ENCODE data around the gene IRF1.
"Not testable (repeated sequence)": the region's sequence is repeated elsewhere in the genome, so short reads cannot be mapped to it uniquely, and the experiment has no call there.

The IRF1 gene

DNA sequence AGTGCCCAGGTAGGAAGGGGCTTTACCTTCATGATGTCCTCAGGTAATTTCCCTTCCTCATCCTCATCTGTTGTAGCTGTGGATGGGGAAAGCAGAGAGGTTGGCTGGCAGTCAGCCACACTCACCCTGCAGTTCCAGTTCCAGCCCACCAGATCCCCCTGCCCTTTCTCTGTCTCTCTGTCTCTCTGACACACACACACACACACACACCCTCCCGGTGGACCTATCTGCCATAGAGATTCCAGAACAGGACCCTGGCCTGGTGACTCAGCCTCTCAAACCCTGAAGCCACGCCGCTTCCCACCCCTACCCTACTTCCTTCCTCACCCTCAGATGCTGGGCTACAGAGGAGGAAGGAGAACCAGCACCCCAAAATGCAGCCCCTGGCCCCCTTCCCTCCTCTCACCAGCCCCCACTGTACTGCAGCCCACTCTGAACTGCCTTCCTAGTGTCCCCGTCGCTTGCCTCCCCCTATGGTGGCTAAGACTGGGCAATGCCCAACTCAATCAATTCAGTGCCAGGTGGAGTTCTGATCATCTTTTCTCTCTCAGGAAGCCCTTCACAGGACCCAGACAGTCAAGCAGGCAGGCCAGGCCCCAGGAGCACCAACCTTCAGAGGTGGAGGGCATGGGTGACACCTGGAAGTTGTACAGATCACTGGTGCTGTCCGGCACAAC is 4.8 kb downstream of the IRF1 start:
- peak overlapping the region in 7 of 11 experiments; percentile 34 to 99 (median 97); a peak in 6 of 22 replicates for H3K9ac ChIP-seq
- H3K27ac ChIP-seq: peak overlapping the region in 4 of 11 experiments; percentile 96 to 98 (median 96); a peak in 4 of 22 replicates
- H4K20me1 ChIP-seq: peaks cover 69 to 94% (median 90%) of the 10 kb centered on the region in 11 experiments
- peak overlapping the region in 7 of 11 experiments; percentile 87 to 99 (median 95); a peak in 13 of 22 replicates for H3K4me2 ChIP-seq
- no peaks in the 10 kb centered on the region; a peak in 1 of 22 replicates for H3K9me3 ChIP-seq (replicated peaks in 1 of 11)
- H3K27me3 ChIP-seq: no peaks in the 10 kb centered on the region
- no peak for TF ChIP-seq Cebpa-rat (IDR thresholded peaks at IDR 0.05)
- H3K4me1 ChIP-seq: peaks cover 27 to 73% (median 65%) of the 10 kb centered on the region in 10 experiments
- peak overlapping the region in 1 of 10 experiments; percentile 100; a peak in 1 of 20 replicates for H3K4me3 ChIP-seq
- peaks cover 71 to 93% (median 86%) of the 10 kb centered on the region in 11 experiments for H3K36me3 ChIP-seq

DNA sequence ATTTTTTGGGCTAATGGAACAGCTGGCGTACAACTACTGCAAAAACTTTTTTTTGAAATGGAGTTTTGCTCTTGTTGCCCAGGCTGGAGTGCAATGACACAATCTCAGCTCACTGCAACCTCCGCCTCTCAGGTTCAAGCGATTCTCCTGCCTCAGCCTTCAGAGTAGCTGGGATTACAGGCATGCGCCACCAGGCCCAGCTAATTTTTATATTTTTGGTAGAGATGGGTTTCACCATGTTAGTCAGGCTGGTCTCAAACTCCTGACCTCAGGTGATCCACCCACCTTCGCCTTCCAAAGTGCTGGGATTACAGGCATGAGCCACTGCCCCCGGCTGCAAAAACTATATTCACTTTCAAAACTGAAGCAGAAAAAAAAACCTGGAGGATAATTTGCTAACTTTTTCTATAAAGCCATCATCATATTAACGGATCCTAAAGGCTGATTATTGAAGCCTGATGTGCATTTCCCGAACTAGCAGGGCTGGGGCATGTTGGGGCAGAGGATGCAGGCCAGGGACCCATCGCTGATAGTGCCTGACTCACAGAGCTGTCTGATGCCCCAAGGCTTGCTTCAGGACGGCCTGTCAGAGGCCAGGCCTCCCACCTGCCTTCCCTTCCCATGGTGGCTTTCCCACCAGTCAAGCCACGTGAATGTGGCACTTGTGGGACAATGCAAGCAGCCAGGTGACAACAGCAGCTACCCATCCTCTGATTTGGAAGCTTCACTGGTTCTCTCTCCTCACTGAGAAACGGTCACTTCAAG is 5.5 kb downstream of the IRF1 start:
- Histone ChIP-seq H3K4me2 (peak overlapping the region in 5 of 11 experiments; percentile 3 to 95 (median 90); a peak in 10 of 22 replicates), H3K27ac (peak overlapping the region in 2 of 11 experiments; percentile 12 to 17; a peak in 1 of 22 replicates), H3K9ac (peak overlapping the region in 5 of 11 experiments; percentile 13 to 98 (median 97); a peak in 3 of 22 replicates), H3K4me3 (peak overlapping the region in 1 of 10 experiments; percentile 100; a peak in 1 of 20 replicates), H3K4me1 (peaks cover 28 to 80% (median 71%) of the 10 kb centered on the region in 10 experiments), H4K20me1 (peaks cover 69 to 96% (median 90%) of the 10 kb centered on the region in 11 experiments), H3K36me3 (peaks cover 72 to 94% (median 88%) of the 10 kb centered on the region in 11 experiments)
- H3K27me3 ChIP-seq; H3K9me3 ChIP-seq (replicated peaks in 1 of 11): not testable (repeated sequence)

DNA sequence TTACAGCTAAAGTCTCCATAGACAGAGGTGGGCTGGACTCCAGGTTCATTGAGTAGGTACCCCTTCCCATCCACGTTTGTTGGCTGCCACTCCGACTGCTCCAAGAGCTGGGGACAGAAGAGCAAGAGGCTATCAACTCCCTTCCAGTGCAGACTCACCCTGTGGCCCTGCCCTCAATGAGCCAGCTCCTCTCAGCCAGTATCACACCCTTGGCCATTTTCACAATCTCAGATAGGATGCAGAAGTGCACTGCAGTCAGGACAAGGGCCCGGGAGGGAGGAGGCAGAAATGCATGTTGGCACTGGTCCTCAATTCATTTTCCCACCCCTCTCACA is 6.2 kb downstream of the IRF1 start:
- Histone ChIP-seq H3K4me2 (peak overlapping the region in 6 of 11 experiments; percentile 1 to 44 (median 12); a peak in 7 of 22 replicates), H3K9ac (peak overlapping the region in 3 of 11 experiments; percentile 13 to 44 (median 39); a peak in 2 of 22 replicates), H3K4me3 (no peak overlapping the region), H4K20me1 (peaks cover 62 to 94% (median 83%) of the 10 kb centered on the region in 11 experiments), H3K4me1 (peaks cover 32 to 87% (median 78%) of the 10 kb centered on the region in 10 experiments), H3K36me3 (peaks cover 72 to 87% (median 81%) of the 10 kb centered on the region in 11 experiments), H3K9me3 (replicated peaks in 1 of 11) (no peaks in the 10 kb centered on the region), H3K27me3 (no peaks in the 10 kb centered on the region), H3K27ac (peak overlapping the region in 2 of 11 experiments; percentile 17 to 35; a peak in 1 of 22 replicates)
- TF ChIP-seq Cebpa-rat (IDR thresholded peaks at IDR 0.05): no peak

GRCh38 chr5:132483661-132484390 is 6.7 kb downstream of the IRF1 start:
- H4K20me1 ChIP-seq: peaks cover 61 to 90% (median 77%) of the 10 kb centered on the region in 11 experiments
- H3K27me3 ChIP-seq: no peaks in the 10 kb centered on the region
- H3K36me3 ChIP-seq: peaks cover 69 to 82% (median 76%) of the 10 kb centered on the region in 11 experiments
- peaks cover 32 to 89% (median 82%) of the 10 kb centered on the region in 10 experiments for H3K4me1 ChIP-seq
- H3K4me2 ChIP-seq: peak overlapping the region in 6 of 11 experiments; percentile 1 to 44 (median 12); a peak in 8 of 22 replicates
- peak overlapping the region in 5 of 11 experiments; percentile 6 to 38 (median 35); a peak in 8 of 22 replicates for H3K27ac ChIP-seq
- H3K9ac ChIP-seq: peak overlapping the region in 5 of 11 experiments; percentile 1 to 44 (median 29); a peak in 7 of 22 replicates
- H3K9me3 ChIP-seq (replicated peaks in 1 of 11): no peaks in the 10 kb centered on the region
- TF ChIP-seq Cebpa-rat (IDR thresholded peaks at IDR 0.05): no peak
- no peak overlapping the region for H3K4me3 ChIP-seq

DNA sequence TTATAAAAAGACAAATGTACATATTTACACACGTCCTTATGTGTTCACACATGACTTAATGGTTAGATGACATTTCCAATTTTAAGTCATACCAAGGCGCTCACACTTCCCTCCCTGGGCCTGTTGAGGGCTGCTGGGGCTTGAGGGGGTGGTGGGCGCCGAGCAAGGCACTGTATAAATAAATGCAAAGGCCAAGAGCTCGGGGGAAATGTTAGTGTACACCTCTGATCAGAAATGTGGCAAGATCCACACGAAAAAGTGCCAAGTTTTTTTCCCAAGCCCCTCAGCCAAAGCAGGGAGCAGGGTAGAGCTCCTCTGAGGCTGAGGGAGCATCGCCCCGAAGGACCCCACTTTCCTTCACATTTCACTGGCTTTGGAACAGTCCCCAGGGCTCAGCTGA is 7.5 kb downstream of the IRF1 start:
- H3K27ac ChIP-seq: peak overlapping the region in 5 of 11 experiments; percentile 6 to 38 (median 35); a peak in 5 of 22 replicates
- H3K36me3 ChIP-seq: peaks cover 63 to 76% (median 70%) of the 10 kb centered on the region in 11 experiments
- no peak for TF ChIP-seq Cebpa-rat (IDR thresholded peaks at IDR 0.05)
- no peaks in the 10 kb centered on the region for H3K9me3 ChIP-seq (replicated peaks in 1 of 11)
- peak overlapping the region in 4 of 11 experiments; percentile 1 to 44 (median 14); a peak in 4 of 22 replicates for H3K4me2 ChIP-seq
- peaks cover 32 to 89% (median 82%) of the 10 kb centered on the region in 10 experiments for H3K4me1 ChIP-seq
- H3K9ac ChIP-seq: peak overlapping the region in 4 of 11 experiments; percentile 1 to 44 (median 20); a peak in 5 of 22 replicates
- no peak overlapping the region for H3K4me3 ChIP-seq
- no peaks in the 10 kb centered on the region for H3K27me3 ChIP-seq
- peaks cover 53 to 83% (median 70%) of the 10 kb centered on the region in 11 experiments for H4K20me1 ChIP-seq

- H3K4me1 ChIP-seq: peaks cover 30 to 89% (median 82%) of the 10 kb centered on the region in 10 experiments
- H3K27me3 ChIP-seq: no peaks in the 10 kb centered on the region
- peak overlapping the region in 2 of 11 experiments; percentile 29 to 50; a peak in 1 of 22 replicates for H3K4me2 ChIP-seq
- no peak overlapping the region for H3K4me3 ChIP-seq
- peaks cover 39 to 69% (median 56%) of the 10 kb centered on the region in 11 experiments for H4K20me1 ChIP-seq
- peaks cover 50 to 62% (median 57%) of the 10 kb centered on the region in 11 experiments for H3K36me3 ChIP-seq
- no peak for TF ChIP-seq Cebpa-rat (IDR thresholded peaks at IDR 0.05)
- H3K9ac ChIP-seq: no peak overlapping the region
- H3K9me3 ChIP-seq (replicated peaks in 1 of 11): no peaks in the 10 kb centered on the region
- peak overlapping the region in 5 of 11 experiments; percentile 1 to 28 (median 20); a peak in 3 of 22 replicates for H3K27ac ChIP-seq
Measured at GRCh38 chr5:132481596-132482211, 8.9 kb downstream of the IRF1 start.

DNA sequence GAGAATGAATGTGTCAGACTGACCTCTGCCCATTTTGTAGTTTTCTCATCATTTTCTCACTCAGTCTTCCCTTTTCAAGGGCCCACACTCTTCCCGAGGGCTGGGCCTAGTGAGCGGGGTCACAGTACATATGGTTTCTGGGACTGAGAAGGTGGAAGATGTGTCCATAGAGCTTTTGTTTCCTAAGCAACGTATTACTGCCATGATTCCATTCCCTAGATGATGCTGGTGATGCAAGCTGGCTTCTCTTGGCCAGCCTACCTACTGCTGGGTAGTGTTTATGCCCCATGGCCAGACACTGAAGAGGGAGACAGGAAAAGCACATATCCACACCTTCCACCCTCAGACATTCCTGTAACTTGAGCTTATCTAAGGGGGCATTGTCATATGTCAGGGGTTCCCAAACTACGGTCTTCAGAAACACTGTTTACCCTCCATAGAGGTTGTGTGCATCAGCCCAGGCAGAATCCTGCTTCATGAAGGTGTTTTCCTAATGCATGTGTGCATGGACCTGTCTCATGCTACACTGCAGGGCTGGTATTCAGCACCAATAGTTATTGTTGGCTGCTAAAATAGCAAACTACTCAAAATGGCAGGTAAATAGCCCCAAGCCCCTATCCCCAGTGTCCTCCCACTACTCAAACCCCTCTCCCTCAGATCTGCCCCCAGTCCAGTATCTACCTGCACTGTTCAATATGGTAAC is 9.5 kb downstream of the IRF1 start:
- no peak overlapping the region for H3K4me3 ChIP-seq
- peaks cover 30 to 88% (median 81%) of the 10 kb centered on the region in 10 experiments for H3K4me1 ChIP-seq
- TF ChIP-seq Cebpa-rat (IDR thresholded peaks at IDR 0.05): no peak
- no peaks in the 10 kb centered on the region for H3K27me3 ChIP-seq
- H3K36me3 ChIP-seq: peaks cover 44 to 56% (median 51%) of the 10 kb centered on the region in 11 experiments
- no peaks in the 10 kb centered on the region for H3K9me3 ChIP-seq (replicated peaks in 1 of 11)
- H3K4me2 ChIP-seq: peak overlapping the region in 5 of 11 experiments; percentile 2 to 50 (median 7); a peak in 1 of 22 replicates
- peaks cover 33 to 63% (median 49%) of the 10 kb centered on the region in 11 experiments; a peak in 20 of 22 replicates for H4K20me1 ChIP-seq
- H3K9ac ChIP-seq: no peak overlapping the region
- H3K27ac ChIP-seq: peak overlapping the region in 3 of 11 experiments; percentile 26 to 32 (median 32); a peak in 5 of 22 replicates

Data from BLaER1 treated with 17β-estradiol and CSF1 and Interleukin-3, amounts not matched to agents 10 nM and 100 nM (cell line).